IMR-90 (cell line): ENCODE data around the gene TMTC2.

Experiments
- CEBPB ChIP-seq: IDR thresholded peaks from 2 replicates; pipeline ENCODE4 v1.6.1; 2012; ENCODE audit warnings: low read depth, low read length, improper control_type of control experiment
- CTCF ChIP-seq: conservative IDR thresholded peaks from 2 replicates; pipeline ENCODE4 v1.5.1; 2012; ENCODE audit warnings: mild to moderate bottlenecking, low read depth, low read length, improper control_type of control experiment
- MXI1 ChIP-seq: IDR thresholded peaks from 2 replicates; pipeline ENCODE4 v1.6.1; 2012; ENCODE audit warnings: low read depth, mild to moderate bottlenecking, low read length, moderate library complexity, borderline replicate concordance
- NFE2L2 ChIP-seq: fragments of 150-350 bp; IDR thresholded peaks from 2 replicates; pipeline ENCODE4 v1.6.1; 2016; ENCODE audit warnings: low read depth, mild to moderate bottlenecking, low read length
- POLR2A ChIP-seq: IDR thresholded peaks from 2 replicates; pipeline ENCODE4 v1.6.1; 2012; ENCODE audit warnings: mild to moderate bottlenecking, low read depth, low read length
- RCOR1 ChIP-seq: IDR thresholded peaks from 2 replicates; pipeline ENCODE4 v1.6.1; 2012; ENCODE audit warnings: mild to moderate bottlenecking, low read length, improper control_type of control experiment; ENCODE audit not compliant: insufficient replicate concordance
- RFX5 ChIP-seq: IDR thresholded peaks from 2 replicates; pipeline ENCODE4 v1.8.0; 2012; ENCODE audit warnings: low read depth, mild to moderate bottlenecking, low read length, moderate library complexity
- USF2 ChIP-seq: fragments of 150-350 bp; IDR thresholded peaks from 2 replicates; pipeline ENCODE4 v1.6.1; 2017; ENCODE audit warnings: mild to moderate bottlenecking, antibody characterized with exemption, low read length, low read depth

- TF ChIP-seq CEBPB (no peak), CTCF (no peak), USF2 (no peak), RFX5 (no peak), NFE2L2 (no peak), POLR2A (no peak), RCOR1 (no peak), MXI1 (no peak)
Observed at GRCh38 chr12:82953397-82953796, 266.7 kb downstream of the TMTC2 start.
